SK-N-SH treated with all-trans-retinoic acid at 6 μM for 48 hours (cell line): ENCODE data around the gene TMCC3.

ENCODE experiments used
- ATAC-seq: fragments of 200-7000 bp; cut with Tn5 transposase; 3 replicates; pipeline ENCODE4 v1.9.1; 2020; ENCODE audit warnings: mild to moderate bottlenecking, moderate library complexity
- ARNTL ChIP-seq: fragments of 450-650 bp; formaldehyde crosslinking; IDR thresholded peaks from 2 replicates; pipeline ENCODE4 v1.5.0; 2020; ENCODE audit warnings: low read depth, mild to moderate bottlenecking, moderate library complexity, borderline replicate concordance
- BACH2 ChIP-seq: fragments of 250-450 bp; sonication (Bioruptor Pico); IDR thresholded peaks from 2 replicates; pipeline ENCODE4 v1.9.0; 2021; ENCODE audit warnings: mild to moderate bottlenecking, borderline replicate concordance
- CSDC2 ChIP-seq: fragments of 250-450 bp; sonication (Bioruptor Pico); IDR thresholded peaks from 2 replicates; pipeline ENCODE4 v1.5.0; 2020; ENCODE audit warnings: mild to moderate bottlenecking, moderate library complexity
- ESRRG ChIP-seq: fragments of 250-450 bp; sonication (Bioruptor Pico); IDR thresholded peaks from 2 replicates; pipeline ENCODE4 v1.6.1; 2021; ENCODE audit warnings: mild to moderate bottlenecking
- ISL1 ChIP-seq: fragments of 250-450 bp; sonication (Bioruptor Pico); IDR thresholded peaks from 2 replicates; pipeline ENCODE4 v2.1.2; 2022; ENCODE audit warnings: mild to moderate bottlenecking, moderate library complexity
- PPARA ChIP-seq: fragments of 250-450 bp; sonication (Bioruptor Pico); IDR thresholded peaks from 2 replicates; pipeline ENCODE4 v1.5.0; 2020; ENCODE audit warnings: mild to moderate bottlenecking, borderline replicate concordance
- RARB ChIP-seq: fragments of 250-450 bp; sonication (Bioruptor Pico); IDR thresholded peaks from 2 replicates; pipeline ENCODE4 v1.8.0; 2021; ENCODE audit warnings: mild to moderate bottlenecking, moderate library complexity
- TCF4 ChIP-seq: fragments of 250-450 bp; sonication (Bioruptor Pico); IDR thresholded peaks from 2 replicates; pipeline ENCODE4 v1.8.0; 2021; ENCODE audit warnings: mild to moderate bottlenecking, moderate library complexity, borderline replicate concordance
- TOX ChIP-seq: fragments of 250-450 bp; sonication (Bioruptor Pico); IDR thresholded peaks from 2 replicates; pipeline ENCODE4 v1.8.0; 2021; ENCODE audit warnings: mild to moderate bottlenecking, moderate library complexity, borderline replicate concordance
- ZC3H10 ChIP-seq: fragments of 250-450 bp; sonication (Bioruptor Pico); IDR thresholded peaks from 2 replicates; pipeline ENCODE4 v1.5.1; 2021; ENCODE audit warnings: mild to moderate bottlenecking, moderate library complexity
- ZFP3 ChIP-seq: fragments of 250-450 bp; sonication (Bioruptor Pico); IDR thresholded peaks from 2 replicates; pipeline ENCODE4 v1.5.0; 2020; ENCODE audit warnings: mild to moderate bottlenecking, moderate library complexity
- ZNF565 ChIP-seq: fragments of 450-650 bp; formaldehyde crosslinking; conservative IDR thresholded peaks from 2 replicates; pipeline ENCODE4 v1.5.0; 2020; ENCODE audit warnings: low read depth, mild to moderate bottlenecking, moderate library complexity
- ZNF8 ChIP-seq: fragments of 450-650 bp; formaldehyde crosslinking; IDR thresholded peaks from 2 replicates; pipeline ENCODE4 v1.5.0; 2020; ENCODE audit warnings: mild to moderate bottlenecking, moderate library complexity
- TF ChIP-seq, protein P1 (sequence below): fragments of 250-450 bp; sonication (Bioruptor Pico); IDR thresholded peaks from 2 replicates; pipeline ENCODE4 v1.8.0; 2021; ENCODE audit warnings: low read depth, mild to moderate bottlenecking, moderate library complexity, borderline replicate concordance
- TF ChIP-seq, protein P2 (sequence below): fragments of 250-450 bp; sonication (Bioruptor Pico); IDR thresholded peaks from 2 replicates; pipeline ENCODE4 v1.8.0; 2020; ENCODE audit warnings: mild to moderate bottlenecking, moderate library complexity, borderline replicate concordance
- TF ChIP-seq, protein P3 (sequence below): fragments of 250-450 bp; sonication (Bioruptor Pico); IDR thresholded peaks from 2 replicates; pipeline ENCODE4 v1.5.1; 2021; ENCODE audit warnings: mild to moderate bottlenecking, moderate library complexity
- TF ChIP-seq, protein P4 (sequence below): fragments of 250-450 bp; sonication (Bioruptor Pico); IDR thresholded peaks from 2 replicates; pipeline ENCODE4 v1.5.1; 2020; ENCODE audit warnings: low read depth, mild to moderate bottlenecking, moderate library complexity

Gene TMCC3

DNA sequence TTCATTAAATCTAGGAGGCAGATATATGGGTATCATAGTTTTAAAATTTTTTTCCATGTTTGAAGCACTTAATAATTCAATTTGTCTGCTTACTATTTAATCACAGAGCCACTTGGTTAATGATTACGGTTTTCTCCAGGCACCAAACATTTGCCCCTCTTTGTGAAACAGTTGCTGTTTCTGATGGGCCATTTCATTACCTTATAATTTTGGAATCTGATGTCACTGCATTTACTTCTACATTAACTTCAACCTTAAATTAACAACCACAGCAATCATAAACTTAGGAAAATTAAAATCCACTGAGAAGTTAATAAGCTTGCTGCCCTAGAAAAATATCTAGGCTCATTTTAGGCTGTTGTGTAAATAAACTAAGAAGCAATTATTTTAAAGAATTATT is 17.0 kb downstream of the TMCC3 start (continued):
- TF ChIP-seq, protein P1, sequence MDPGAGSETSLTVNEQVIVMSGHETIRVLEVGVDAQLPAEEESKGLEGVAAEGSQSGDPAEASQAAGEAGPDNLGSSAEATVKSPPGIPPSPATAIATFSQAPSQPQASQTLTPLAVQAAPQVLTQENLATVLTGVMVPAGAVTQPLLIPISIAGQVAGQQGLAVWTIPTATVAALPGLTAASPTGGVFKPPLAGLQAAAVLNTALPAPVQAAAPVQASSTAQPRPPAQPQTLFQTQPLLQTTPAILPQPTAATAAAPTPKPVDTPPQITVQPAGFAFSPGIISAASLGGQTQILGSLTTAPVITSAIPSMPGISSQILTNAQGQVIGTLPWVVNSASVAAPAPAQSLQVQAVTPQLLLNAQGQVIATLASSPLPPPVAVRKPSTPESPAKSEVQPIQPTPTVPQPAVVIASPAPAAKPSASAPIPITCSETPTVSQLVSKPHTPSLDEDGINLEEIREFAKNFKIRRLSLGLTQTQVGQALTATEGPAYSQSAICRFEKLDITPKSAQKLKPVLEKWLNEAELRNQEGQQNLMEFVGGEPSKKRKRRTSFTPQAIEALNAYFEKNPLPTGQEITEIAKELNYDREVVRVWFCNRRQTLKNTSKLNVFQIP (CRISPR knock-in tag) = no peak
- TF ChIP-seq CSDC2 = no peak

DNA sequence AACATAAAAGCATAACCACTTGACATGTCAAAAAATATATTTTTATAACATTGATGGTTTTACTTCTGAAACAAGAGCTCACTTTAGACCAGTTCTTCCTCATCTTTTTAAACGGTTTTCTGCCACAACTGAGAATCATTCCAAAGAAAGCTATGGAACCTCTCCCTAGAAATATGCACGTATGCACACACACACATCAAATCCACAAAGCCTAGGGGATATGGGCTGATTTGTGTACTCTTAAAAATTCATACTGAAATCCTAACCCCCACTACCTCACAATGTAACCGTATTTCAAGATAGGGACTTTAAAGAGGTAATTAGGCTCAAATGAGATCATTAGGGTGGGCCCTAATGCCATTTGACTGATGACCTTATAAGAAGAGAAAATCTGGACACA is 19.3 kb downstream of the TMCC3 start:
- no peak for ATAC-seq
- TF ChIP-seq, protein P2, sequence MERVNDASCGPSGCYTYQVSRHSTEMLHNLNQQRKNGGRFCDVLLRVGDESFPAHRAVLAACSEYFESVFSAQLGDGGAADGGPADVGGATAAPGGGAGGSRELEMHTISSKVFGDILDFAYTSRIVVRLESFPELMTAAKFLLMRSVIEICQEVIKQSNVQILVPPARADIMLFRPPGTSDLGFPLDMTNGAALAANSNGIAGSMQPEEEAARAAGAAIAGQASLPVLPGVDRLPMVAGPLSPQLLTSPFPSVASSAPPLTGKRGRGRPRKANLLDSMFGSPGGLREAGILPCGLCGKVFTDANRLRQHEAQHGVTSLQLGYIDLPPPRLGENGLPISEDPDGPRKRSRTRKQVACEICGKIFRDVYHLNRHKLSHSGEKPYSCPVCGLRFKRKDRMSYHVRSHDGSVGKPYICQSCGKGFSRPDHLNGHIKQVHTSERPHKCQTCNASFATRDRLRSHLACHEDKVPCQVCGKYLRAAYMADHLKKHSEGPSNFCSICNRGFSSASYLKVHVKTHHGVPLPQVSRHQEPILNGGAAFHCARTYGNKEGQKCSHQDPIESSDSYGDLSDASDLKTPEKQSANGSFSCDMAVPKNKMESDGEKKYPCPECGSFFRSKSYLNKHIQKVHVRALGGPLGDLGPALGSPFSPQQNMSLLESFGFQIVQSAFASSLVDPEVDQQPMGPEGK (CRISPR knock-in tag) = no peak
- TF ChIP-seq ARNTL (CRISPR knock-in tag) (no peak), ZFP3 (CRISPR knock-in tag) (no peak), BACH2 (CRISPR knock-in tag) (no peak), CSDC2 (no peak), RARB (CRISPR knock-in tag) (no peak), PPARA (CRISPR knock-in tag) (no peak), ZNF565 (CRISPR knock-in tag) (no peak)
- TF ChIP-seq, protein P3, sequence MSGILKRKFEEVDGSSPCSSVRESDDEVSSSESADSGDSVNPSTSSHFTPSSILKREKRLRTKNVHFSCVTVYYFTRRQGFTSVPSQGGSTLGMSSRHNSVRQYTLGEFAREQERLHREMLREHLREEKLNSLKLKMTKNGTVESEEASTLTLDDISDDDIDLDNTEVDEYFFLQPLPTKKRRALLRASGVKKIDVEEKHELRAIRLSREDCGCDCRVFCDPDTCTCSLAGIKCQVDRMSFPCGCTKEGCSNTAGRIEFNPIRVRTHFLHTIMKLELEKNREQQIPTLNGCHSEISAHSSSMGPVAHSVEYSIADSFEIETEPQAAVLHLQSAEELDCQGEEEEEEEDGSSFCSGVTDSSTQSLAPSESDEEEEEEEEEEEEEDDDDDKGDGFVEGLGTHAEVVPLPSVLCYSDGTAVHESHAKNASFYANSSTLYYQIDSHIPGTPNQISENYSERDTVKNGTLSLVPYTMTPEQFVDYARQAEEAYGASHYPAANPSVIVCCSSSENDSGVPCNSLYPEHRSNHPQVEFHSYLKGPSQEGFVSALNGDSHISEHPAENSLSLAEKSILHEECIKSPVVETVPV = no peak

DNA sequence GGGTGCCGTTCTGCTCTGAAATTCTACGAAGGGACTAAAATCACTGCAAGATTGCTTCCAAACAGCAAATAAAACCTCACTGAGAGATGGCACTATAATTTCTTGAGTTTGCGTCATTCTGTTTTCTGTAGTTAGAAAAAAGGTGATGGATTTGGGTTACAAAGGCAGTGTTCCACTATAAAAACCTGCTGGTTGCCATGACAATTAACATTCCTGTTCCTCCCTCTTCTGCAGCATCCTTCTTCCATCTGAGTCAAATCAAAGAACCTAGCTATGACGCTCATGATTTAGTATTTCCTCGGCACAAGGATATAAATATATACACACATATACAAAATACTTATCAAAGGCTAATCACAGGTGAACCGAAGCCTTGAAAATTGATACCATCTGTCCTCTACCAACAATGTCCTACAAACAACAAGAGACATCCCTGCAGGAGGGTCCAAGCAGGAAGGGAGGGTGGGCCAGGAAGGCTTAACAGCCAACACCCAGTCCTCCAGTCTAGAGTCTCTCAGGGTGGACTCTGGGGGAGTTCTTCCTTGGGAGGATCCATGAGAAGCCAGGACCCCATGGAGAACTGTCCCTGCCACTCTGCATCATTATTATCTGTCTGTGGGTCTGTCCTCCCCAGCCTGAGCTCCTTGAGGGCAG is 21.4 kb downstream of the TMCC3 start:
- TF ChIP-seq ZC3H10 (no peak), CSDC2 (no peak), TOX (CRISPR knock-in tag) (no peak), ISL1 (CRISPR knock-in tag) (no peak), ESRRG (no peak), ARNTL (CRISPR knock-in tag) (no peak)
- TF ChIP-seq, protein P1 (CRISPR knock-in tag) = no peak
- no peak for ATAC-seq

DNA sequence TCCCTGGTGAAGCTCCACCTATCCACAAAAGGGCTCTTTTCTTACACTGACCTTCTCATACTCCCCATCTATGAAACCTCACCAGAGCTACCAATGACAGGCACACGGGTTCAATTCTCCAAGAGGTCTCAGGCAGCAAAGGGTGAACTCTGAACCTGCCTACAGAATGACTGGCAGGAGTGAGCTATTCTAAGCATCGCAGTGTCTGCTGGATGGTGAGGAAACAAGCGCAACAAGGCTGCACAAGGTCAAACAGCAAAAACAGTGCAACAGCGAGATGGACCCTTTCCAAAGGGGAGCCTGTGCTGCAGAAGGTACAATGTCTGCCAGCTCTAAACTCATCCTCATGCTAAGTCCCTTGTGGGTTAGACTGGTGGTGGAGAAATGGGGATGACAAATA is 22.0 kb downstream of the TMCC3 start:
- no peak for ATAC-seq
- TF ChIP-seq ARNTL (CRISPR knock-in tag) (no peak), TOX (CRISPR knock-in tag) (no peak), TCF4 (CRISPR knock-in tag) (no peak), ZNF565 (CRISPR knock-in tag) (no peak), ZNF8 (no peak), BACH2 (CRISPR knock-in tag) (no peak), PPARA (CRISPR knock-in tag) (no peak), ESRRG (no peak), RARB (CRISPR knock-in tag) (no peak)
- TF ChIP-seq, protein P4, sequence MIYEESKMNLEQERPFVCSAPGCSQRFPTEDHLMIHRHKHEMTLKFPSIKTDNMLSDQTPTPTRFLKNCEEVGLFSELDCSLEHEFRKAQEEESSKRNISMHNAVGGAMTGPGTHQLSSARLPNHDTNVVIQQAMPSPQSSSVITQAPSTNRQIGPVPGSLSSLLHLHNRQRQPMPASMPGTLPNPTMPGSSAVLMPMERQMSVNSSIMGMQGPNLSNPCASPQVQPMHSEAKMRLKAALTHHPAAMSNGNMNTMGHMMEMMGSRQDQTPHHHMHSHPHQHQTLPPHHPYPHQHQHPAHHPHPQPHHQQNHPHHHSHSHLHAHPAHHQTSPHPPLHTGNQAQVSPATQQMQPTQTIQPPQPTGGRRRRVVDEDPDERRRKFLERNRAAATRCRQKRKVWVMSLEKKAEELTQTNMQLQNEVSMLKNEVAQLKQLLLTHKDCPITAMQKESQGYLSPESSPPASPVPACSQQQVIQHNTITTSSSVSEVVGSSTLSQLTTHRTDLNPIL (CRISPR knock-in tag) = no peak
- TF ChIP-seq, protein P3 = no peak
- TF ChIP-seq, protein P1 (CRISPR knock-in tag) = no peak
